ENCODE measurements around the gene TSPAN18. TPM values are rescaled to one million over a fixed set of nuclear protein-coding genes. Genes with fewer than 3 reads are reported as not detected.

The TSPAN18 gene
- total RNA-seq, 1 experiment from 2014 or later = 21.3 TPM

- Histone ChIP-seq H3K4me3 (ENCODE audit: low read depth in 2 of 2, low read length in 2 of 2) (no peak overlapping the region), H3K27me3 (ENCODE audit: control insufficient read depth, insufficient read depth, low read length) (no peaks in the 10 kb centered on the region), H3K9me3 (ENCODE audit: control insufficient read depth, insufficient read depth, low read depth, low read length) (no peaks in the 10 kb centered on the region), H3K27ac (ENCODE audit: low read length) (no peak overlapping the region), H3K36me3 (ENCODE audit: control insufficient read depth, insufficient read depth, low read length) (no peaks in the 10 kb centered on the region), H3K4me1 (ENCODE audit: control insufficient read depth, insufficient read depth, low read length) (peaks cover 3% of the 10 kb centered on the region; the same call in 1 of the 2 replicates)
- DNase-seq (ENCODE audit: low read depth, low spot score) = no peak
- no TSS peak for BruUV-seq (replicated peaks)
- TF ChIP-seq SIN3A (IDR thresholded peaks at IDR 0.05; ENCODE audit: borderline replicate concordance, insufficient read depth, low read depth, low read length) = no peak
- TF ChIP-seq POLR2AphosphoS5 (IDR thresholded peaks at IDR 0.05; ENCODE audit: low read depth, low read length) = no peak
- TF ChIP-seq CTCF (IDR thresholded peaks at IDR 0.05) = no peak
- no peak for TF ChIP-seq REST (IDR thresholded peaks at IDR 0.05; ENCODE audit: insufficient read depth in 1 of 2, low read depth in 2 of 2, low read length in 1 of 2)
- no peak for TF ChIP-seq TCF7L2 (IDR thresholded peaks at IDR 0.05; ENCODE audit: low read depth, low read length)
- in situ Hi-C loops (cut with HindIII; ENCODE audit: low pct_unique_long_range_greater_than_20kb, low sequenced_read_pairs) (no loop called here), intact Hi-C loops (cut with micrococcal nuclease; ENCODE audit: unreplicated experiment) (loop anchor here (10.0 kb wide), 1 partner anchor 342 kb away; the partner anchor contains the start of gene CD82)
- POLR2A ChIA-PET = no interaction called here
- CTCF ChIA-PET = interaction anchor here (0.8 kb wide), 1 partner anchor 194 kb away, joined by 4 read pairs; no protein-coding TSS in a partner anchor
- ATAC-seq = no peak
These were observed 179.9 kb downstream of the TSPAN18 start for GRCh38 chr11:44906649-44907048.

GRCh38 chr11:44909557-44909956, 182.8 kb downstream of the TSPAN18 start:
- ChIA-PET CTCF (no interaction called here), POLR2A (no interaction called here)
- in situ Hi-C loops (cut with HindIII; ENCODE audit: low pct_unique_long_range_greater_than_20kb, low sequenced_read_pairs) (no loop called here), intact Hi-C loops (cut with micrococcal nuclease; ENCODE audit: unreplicated experiment) (loop anchor here (10.0 kb wide), 1 partner anchor 345 kb away; the partner anchor contains the start of gene CD82)
- Histone ChIP-seq H3K4me3 (ENCODE audit: low read depth in 2 of 2, low read length in 2 of 2) (no peak overlapping the region), H3K36me3 (ENCODE audit: control insufficient read depth, insufficient read depth, low read length) (no peaks in the 10 kb centered on the region), H3K9me3 (ENCODE audit: control insufficient read depth, insufficient read depth, low read depth, low read length) (no peaks in the 10 kb centered on the region), H3K27ac (ENCODE audit: low read length) (no peak overlapping the region), H3K4me1 (ENCODE audit: control insufficient read depth, insufficient read depth, low read length) (peaks cover 3% of the 10 kb centered on the region; the same call in 1 of the 2 replicates), H3K27me3 (ENCODE audit: control insufficient read depth, insufficient read depth, low read length) (no peaks in the 10 kb centered on the region)
- no peak for TF ChIP-seq REST (IDR thresholded peaks at IDR 0.05; ENCODE audit: insufficient read depth in 1 of 2, low read depth in 2 of 2, low read length in 1 of 2)
- TF ChIP-seq TCF7L2 (IDR thresholded peaks at IDR 0.05; ENCODE audit: low read depth, low read length) = no peak
- TF ChIP-seq POLR2AphosphoS5 (IDR thresholded peaks at IDR 0.05; ENCODE audit: low read depth, low read length) = no peak
- TF ChIP-seq CTCF (IDR thresholded peaks at IDR 0.05) = no peak
- TF ChIP-seq SIN3A (IDR thresholded peaks at IDR 0.05; ENCODE audit: borderline replicate concordance, insufficient read depth, low read depth, low read length) = no peak
- DNase-seq (ENCODE audit: low read depth, low spot score) (no peak), ATAC-seq (no peak)
- no TSS peak for BruUV-seq (replicated peaks)

Measured in Panc1 (cell line).